Activated naive CD8-positive, alpha-beta T cell treated with anti-CD3 and anti-CD28 coated beads, Interleukin-2, amount 50 U/mL, for 16 hours (primary cell): ENCODE results near the gene OR6N1.

Experiments used
- DNase-seq: peaks from one replicate; pipeline ENCODE4 v3.0.0-alpha.2; 2020; ENCODE audit warnings: low read depth, low spot score

Gene OR6N1

GRCh38 chr1:158752155-158752712, 19.8 kb downstream of the OR6N1 start:
- no peak for DNase-seq

- no peak for DNase-seq
These were observed 36.1 kb downstream of the OR6N1 start for GRCh38 chr1:158735848-158736247.

- DNase-seq: no peak
These were observed 39.5 kb downstream of the OR6N1 start for GRCh38 chr1:158732524-158732923.

GRCh38 chr1:158731707-158732106, 40.3 kb downstream of the OR6N1 start:
- DNase-seq: no peak

GRCh38 chr1:158730453-158730852, 41.5 kb downstream of the OR6N1 start:
- DNase-seq: no peak

GRCh38 chr1:158728510-158729225, 43.3 kb downstream of the OR6N1 start:
- no peak for DNase-seq

- DNase-seq: no peak
These were observed 47.6 kb downstream of the OR6N1 start for GRCh38 chr1:158724442-158724841.

GRCh38 chr1:158720620-158721019, 51.4 kb downstream of the OR6N1 start, which contains the start of gene OR6K3:
TSS of gene OR6K3 (minus strand) at chr1:158720720. CDS start at chr1:158718115, 2,605 bp downstream.
- no peak for DNase-seq

GRCh38 chr1:158719664-158720063, 52.3 kb downstream of the OR6N1 start:
- DNase-seq: no peak

- DNase-seq: no peak
These were observed 54.7 kb downstream of the OR6N1 start for GRCh38 chr1:158717344-158717743.

GRCh38 chr1:158716335-158716734, 55.7 kb downstream of the OR6N1 start:
- DNase-seq: no peak

GRCh38 chr1:158714754-158715153, 57.2 kb downstream of the OR6N1 start:
- no peak for DNase-seq
